Cerebellar cortex (tissue), 1 donor: ENCODE data around the gene FCSK.
A peak's percentile ranks its signal among the peaks of the same experiment; 100 is the strongest.
"Not testable (repeated sequence)": the region's sequence is repeated elsewhere in the genome, so short reads cannot be mapped to it uniquely, and the experiment has no call there.

Source experiments
- DNase-seq: peaks from one replicate; pipeline ENCODE4 v3.0.0-alpha.2; 2015; ENCODE audit warnings: low spot score

FCSK gene

GRCh38 chr16:70432356-70432722 is 22.1 kb upstream of the FCSK start:
- DNase-seq: no peak

- no peak for DNase-seq
Measured at GRCh38 chr16:70432723-70433457, 21.5 kb upstream of the FCSK start.

GRCh38 chr16:70433458-70434103 is 20.8 kb upstream of the FCSK start:
- no peak for DNase-seq

DNA sequence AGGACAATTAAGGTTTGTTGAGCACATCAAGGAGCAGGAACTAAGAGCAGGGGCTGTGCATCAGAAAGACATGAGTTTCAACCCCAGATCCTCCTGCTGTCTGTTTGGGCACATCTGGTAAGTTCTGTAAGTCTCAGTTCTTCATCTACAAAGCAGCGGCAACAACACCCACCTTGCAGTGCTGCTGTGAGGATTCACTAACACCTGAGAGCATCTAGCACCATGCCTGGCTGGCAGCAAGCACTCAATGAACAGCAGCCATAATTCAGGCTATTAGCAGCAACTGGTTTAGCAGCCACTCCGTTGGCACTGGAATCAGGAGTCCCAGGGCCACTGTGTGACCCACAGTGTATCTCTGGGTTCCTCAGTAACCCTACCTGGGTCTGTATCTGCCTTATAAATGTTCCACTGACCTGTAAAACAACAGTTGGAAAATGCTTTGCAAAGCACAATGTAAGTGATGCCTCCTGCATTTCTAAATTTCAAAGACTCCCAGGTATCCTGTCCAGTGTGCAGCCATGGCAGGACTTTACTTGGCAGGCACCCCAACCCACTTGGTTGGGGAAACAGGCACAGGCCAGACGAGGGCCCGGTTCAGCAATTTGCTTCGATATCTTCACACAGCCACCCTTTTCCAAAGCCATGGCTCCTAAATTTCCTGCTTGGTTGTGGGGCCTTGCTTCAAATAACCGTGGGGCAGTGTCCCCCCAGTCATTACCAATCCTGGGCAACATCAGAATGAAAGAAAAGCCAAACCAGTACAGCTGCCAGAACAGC is 19.7 kb upstream of the FCSK start:
- DNase-seq: no peak

- DNase-seq: no peak
Measured at GRCh38 chr16:70437017-70437581, 17.3 kb upstream of the FCSK start.

- DNase-seq: no peak
Measured at GRCh38 chr16:70437582-70438557, 16.5 kb upstream of the FCSK start.

GRCh38 chr16:70438585-70438968 is 15.8 kb upstream of the FCSK start:
- no peak for DNase-seq

DNA sequence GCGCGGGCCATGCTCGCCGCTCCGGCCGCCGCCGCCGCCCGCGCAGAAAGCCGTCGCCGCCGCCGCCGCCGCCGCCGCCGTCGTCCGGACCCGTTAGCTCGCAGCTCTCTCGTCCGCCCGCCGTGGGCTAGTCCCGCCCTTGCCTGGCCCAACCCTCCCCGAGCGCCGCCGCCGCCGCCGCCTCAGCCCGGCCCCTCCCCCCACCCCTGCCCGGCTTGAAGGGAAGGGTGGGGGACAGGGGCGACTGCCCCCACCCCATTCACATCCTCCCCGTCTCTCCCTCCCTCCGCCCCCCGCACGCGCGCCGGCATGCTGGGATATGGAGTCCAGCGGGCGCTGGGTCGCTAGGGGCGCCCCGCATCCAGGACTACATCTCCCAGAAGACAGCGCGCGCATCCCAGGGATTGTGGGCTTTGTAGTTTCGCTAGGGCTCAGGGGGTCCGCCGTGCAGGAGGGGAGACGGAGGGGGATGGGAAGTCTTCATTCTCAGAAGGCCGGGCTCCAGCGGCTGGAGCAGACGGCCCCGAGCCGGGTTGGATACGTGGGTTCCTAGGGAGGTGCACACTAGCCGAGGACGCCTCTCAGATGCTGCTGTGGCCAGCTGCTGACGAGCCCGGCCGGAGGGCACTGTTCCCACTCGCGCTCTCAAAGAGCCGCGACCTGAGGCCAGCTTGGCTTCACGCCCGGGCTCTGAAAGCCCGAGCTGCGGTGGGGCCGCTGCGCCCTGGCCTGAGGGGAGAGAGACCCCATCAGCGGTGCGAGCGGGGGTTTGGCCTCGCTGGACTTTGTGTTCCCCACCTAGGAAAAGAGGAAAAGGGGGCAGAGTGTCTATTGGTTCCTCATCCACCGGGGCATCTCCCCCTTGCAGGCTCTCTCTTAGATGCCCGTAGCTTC is 15.2 kb upstream of the FCSK start, which contains the start of gene ST3GAL2:
Gene ST3GAL2, minus strand, starts transcription at position 132 of the 894 bp plus-strand sequence. CDS start 40,570 bp downstream, outside the sequence.
- DNase-seq: peak; percentile 96

GRCh38 chr16:70440009-70440692 is 14.2 kb upstream of the FCSK start:
- no peak for DNase-seq

DNA sequence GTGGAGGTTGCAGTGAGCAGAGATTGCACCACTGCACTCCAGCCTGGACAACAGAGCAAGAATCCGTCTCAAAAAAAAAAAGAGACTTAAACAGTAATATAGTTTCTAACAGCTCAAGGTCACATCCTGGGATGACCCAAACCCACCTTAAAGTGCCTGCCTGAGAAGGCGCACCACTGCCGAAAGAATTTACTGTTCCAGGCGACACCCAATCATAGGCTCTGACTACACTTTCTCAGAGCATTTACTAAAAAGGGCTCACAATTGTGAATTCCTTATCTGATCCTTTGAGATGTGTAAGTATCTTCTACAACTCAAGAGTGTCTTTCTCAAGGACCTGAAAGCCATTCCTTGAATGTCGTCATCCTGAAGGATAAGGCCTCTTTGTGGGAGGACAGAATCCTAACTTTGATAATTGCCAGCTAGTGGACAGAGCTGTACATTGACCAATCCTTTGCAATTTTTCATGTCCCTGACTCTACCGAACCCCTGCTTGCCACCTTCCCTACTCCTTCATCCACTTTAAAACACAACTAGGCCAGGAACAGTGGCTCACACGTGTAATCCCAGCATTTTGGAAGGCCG is 12.9 kb upstream of the FCSK start:
- no peak for DNase-seq

GRCh38 chr16:70442344-70442743 is 12.1 kb upstream of the FCSK start:
- no peak for DNase-seq

GRCh38 chr16:70444249-70445063 is 9.9 kb upstream of the FCSK start:
- no peak for DNase-seq

DNA sequence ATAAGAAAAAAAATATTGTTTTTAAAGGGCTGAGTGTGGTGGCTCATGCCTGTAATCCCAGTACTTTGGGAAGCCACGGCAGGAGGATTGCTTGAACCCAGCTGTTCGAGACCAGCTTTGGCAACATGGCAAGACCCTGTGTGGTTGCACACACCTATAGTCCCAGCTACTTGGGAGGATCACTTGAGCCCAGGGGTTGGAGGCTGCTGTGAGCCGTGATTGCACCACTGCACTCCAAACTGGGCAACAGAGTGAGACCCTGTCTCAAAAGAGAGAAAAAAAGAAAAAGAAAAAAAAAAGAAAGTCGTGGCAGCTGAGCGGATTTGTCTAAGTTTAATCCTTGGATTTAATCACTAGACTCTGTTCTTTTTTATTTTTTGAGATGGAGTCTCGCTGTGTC is 6.3 kb upstream of the FCSK start:
- DNase-seq: no peak

- not testable (repeated sequence) for DNase-seq
Measured at GRCh38 chr16:70450142-70451003, 4.0 kb upstream of the FCSK start.

DNA sequence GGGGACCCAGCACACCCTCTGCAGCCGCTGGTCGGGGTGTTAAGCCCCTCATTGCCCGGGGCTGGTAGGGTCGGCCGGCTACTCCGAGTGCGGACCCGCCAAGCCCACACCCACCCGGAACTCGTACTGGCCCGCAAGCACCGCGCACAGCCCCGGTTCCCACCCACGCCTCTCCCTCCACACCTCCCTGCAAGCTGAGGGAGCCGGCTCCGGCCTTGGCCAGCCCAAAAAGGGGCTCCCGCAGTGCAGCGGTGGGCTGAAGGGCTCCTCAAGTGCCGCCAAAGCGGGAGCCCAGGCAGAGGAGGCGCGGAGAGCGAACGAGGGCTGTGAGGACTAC is 3.4 kb upstream of the FCSK start:
- not testable (repeated sequence) for DNase-seq

- no peak for DNase-seq
Measured at GRCh38 chr16:70453117-70453891, 1.1 kb upstream of the FCSK start.

- DNase-seq: no peak
Measured at GRCh38 chr16:70453892-70454221, 538 bp upstream of the FCSK start.
